DOHH2 (cell line): Measurements from ENCODE around the gene BAHD1.

ENCODE experiments used
- EZH2phosphoT487 ChIP-seq: fragments of 200-600 bp; sonication (generic); IDR thresholded peaks from 2 replicates; pipeline ENCODE4 v1.6.1; 2017; ENCODE audit warnings: borderline replicate concordance, mild to moderate bottlenecking, antibody characterized with exemption, low read length, moderate library complexity, mixed read lengths
- TF ChIP-seq, protein P1 (sequence below): fragments of 200-600 bp; sonication (generic); IDR thresholded peaks from one replicate; pipeline ENCODE4 v1.5.1; 2014; ENCODE audit warnings: antibody characterized with exemption, mild to moderate bottlenecking, low read depth, low read length; ENCODE audit not compliant: poor library complexity, severe bottlenecking

GRCh38 chr15:40471105-40471807 lies 30.5 kb downstream of the BAHD1 start:
- TF ChIP-seq, protein P1, sequence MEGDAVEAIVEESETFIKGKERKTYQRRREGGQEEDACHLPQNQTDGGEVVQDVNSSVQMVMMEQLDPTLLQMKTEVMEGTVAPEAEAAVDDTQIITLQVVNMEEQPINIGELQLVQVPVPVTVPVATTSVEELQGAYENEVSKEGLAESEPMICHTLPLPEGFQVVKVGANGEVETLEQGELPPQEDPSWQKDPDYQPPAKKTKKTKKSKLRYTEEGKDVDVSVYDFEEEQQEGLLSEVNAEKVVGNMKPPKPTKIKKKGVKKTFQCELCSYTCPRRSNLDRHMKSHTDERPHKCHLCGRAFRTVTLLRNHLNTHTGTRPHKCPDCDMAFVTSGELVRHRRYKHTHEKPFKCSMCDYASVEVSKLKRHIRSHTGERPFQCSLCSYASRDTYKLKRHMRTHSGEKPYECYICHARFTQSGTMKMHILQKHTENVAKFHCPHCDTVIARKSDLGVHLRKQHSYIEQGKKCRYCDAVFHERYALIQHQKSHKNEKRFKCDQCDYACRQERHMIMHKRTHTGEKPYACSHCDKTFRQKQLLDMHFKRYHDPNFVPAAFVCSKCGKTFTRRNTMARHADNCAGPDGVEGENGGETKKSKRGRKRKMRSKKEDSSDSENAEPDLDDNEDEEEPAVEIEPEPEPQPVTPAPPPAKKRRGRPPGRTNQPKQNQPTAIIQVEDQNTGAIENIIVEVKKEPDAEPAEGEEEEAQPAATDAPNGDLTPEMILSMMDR = no peak
- no peak for TF ChIP-seq EZH2phosphoT487
